Kidney (tissue), 14 donors: ENCODE data around the gene RHOT1. TPM values are rescaled to one million over a fixed set of nuclear protein-coding genes. Genes with fewer than 3 reads are reported as not detected.
"Not testable (repeated sequence)": the region's sequence is repeated elsewhere in the genome, so short reads cannot be mapped to it uniquely, and the experiment has no call there.

Experiments used
- DNase-seq, 5 donors: peaks; one replicate each; pipeline ENCODE4 v3.0.0-alpha.2; 2013 to 2020
- FAIRE-seq: peaks from 2 replicates; lab custom pipeline; 2012; peaks lifted over from hg19 to GRCh38; lab: Jason Lieb, UNC
- H3K27ac ChIP-seq, 2 donors: one replicate each; pipeline ENCODE4 v1.7.0; 2013; ENCODE audit warnings: low read depth in 2 of 2, low read length in 2 of 2, inconsistent platforms in 1 of 2
- H3K27me3 ChIP-seq: one replicate; pipeline ENCODE4 v1.7.1; 2013; ENCODE audit warnings: low read length, inconsistent platforms; ENCODE audit not compliant: control insufficient read depth, insufficient read depth
- H3K36me3 ChIP-seq, 3 donors: one replicate each; pipeline versions ENCODE4 v1.7.0 to v1.7.1; 2013; ENCODE audit warnings: low read length in 3 of 3, control low read depth in 1 of 3, inconsistent platforms in 1 of 3; ENCODE audit not compliant: insufficient read depth in 3 of 3, control insufficient read depth in 2 of 3
- H3K4me1 ChIP-seq, 3 donors: one replicate each; pipeline versions ENCODE4 v1.7.0 to v1.7.1; 2013; ENCODE audit warnings: low read length in 3 of 3, inconsistent platforms in 1 of 3, low read depth in 1 of 3; ENCODE audit not compliant: control insufficient read depth in 2 of 3, insufficient read depth in 2 of 3
- H3K4me3 ChIP-seq, 3 donors: one replicate each; pipeline versions ENCODE4 v1.7.0 to v1.8.1; 2013; ENCODE audit warnings: low read length in 3 of 3, control low read depth in 1 of 3, inconsistent platforms in 1 of 3
- H3K9ac ChIP-seq, 3 donors: one replicate each; pipeline versions ENCODE4 v1.7.0 to v1.7.1; 2013; ENCODE audit warnings: low read length in 3 of 3, control low read depth in 1 of 3, inconsistent platforms in 1 of 3
- H3K9me3 ChIP-seq, 3 donors: one replicate each; pipeline versions ENCODE4 v1.7.0 to v1.7.1; 2013; ENCODE audit warnings: low read length in 3 of 3, control low read depth in 1 of 3, inconsistent platforms in 1 of 3; ENCODE audit not compliant: control insufficient read depth in 2 of 3, insufficient read depth in 1 of 3
- CTCF ChIP-seq: IDR thresholded peaks from 3 replicates; pipeline ENCODE4 v1.5.1; 2012; ENCODE audit warnings: mild to moderate bottlenecking, moderate library complexity, borderline replicate concordance; ENCODE audit not compliant: insufficient read depth; ENCODE audit errors: extremely low read depth
- intact Hi-C: fragments of 100-400 bp; cut with DNase I; formaldehyde crosslinking; loops from one replicate; pipeline ENCODE4 v1.11.1; 2022
- polyA plus RNA-seq: library from polyadenylated mRNA; stranded (reverse); fragments of 350-450 nt; fragmentation: Illumina TruSeq; extraction: RNeasy Lipid Tissue Mini Kit (QIAGEN cat#74804); gene quantifications from one replicate; pipeline ENCODE4 v1.2.3, GENCODE V29; 2014; ENCODE audit warnings: low read depth, low replicate concordance; ENCODE audit not compliant: insufficient read depth
- total RNA-seq: library from RNA; stranded (reverse); fragmentation: NEBNext Ultra II Directional; extraction: Animal tissue kit (Norgen Biotek cat#: 25700); gene quantifications from one replicate; pipeline ENCODE4 v1.2.1, GENCODE V29; 2021
- donor health status: control.
- donor health status: control.
- donor health status: control.
- donor health status: control.
- donor health status: control.
- donor health status: DM: yes; HTN: yes; CAD: no.
- donor health status: Normal renal cell carcinoma (clear cell type).

The RHOT1 gene
- total and polyA plus RNA-seq, 2 donors from 2014 or later: 25.6 to 30.4 TPM

- DNase-seq: no peak
- no peaks in the 10 kb centered on the region for H3K9me3 ChIP-seq
- no peak for TF ChIP-seq CTCF
- no peak overlapping the region for H3K4me3 ChIP-seq
- intact Hi-C loops: no loop called here
- H3K27me3 ChIP-seq: no peaks in the 10 kb centered on the region
- H3K36me3 ChIP-seq: no peaks in the 10 kb centered on the region
- H3K4me1 ChIP-seq: peaks cover 0 to 5% (median 0%) of the 10 kb centered on the region in 3 donors
- no peak for FAIRE-seq
- H3K9ac ChIP-seq: no peak overlapping the region
- H3K27ac ChIP-seq: no peak overlapping the region
These were observed 27.8 kb upstream of the RHOT1 start for GRCh38 chr17:32114536-32114935.

- H3K36me3 ChIP-seq, DNase-seq, H3K4me1 ChIP-seq, H3K27me3 ChIP-seq, H3K9me3 ChIP-seq, FAIRE-seq, H3K9ac ChIP-seq, H3K4me3 ChIP-seq, H3K27ac ChIP-seq, intact Hi-C loops: not testable (repeated sequence)
These were observed 26.8 kb upstream of the RHOT1 start for GRCh38 chr17:32115546-32115945.

GRCh38 chr17:32116937-32117336 is 25.4 kb upstream of the RHOT1 start:
- intact Hi-C loops: no loop called here
- no peaks in the 10 kb centered on the region for H3K9me3 ChIP-seq
- H3K4me3 ChIP-seq: no peak overlapping the region
- no peaks in the 10 kb centered on the region for H3K27me3 ChIP-seq
- TF ChIP-seq CTCF: no peak
- no peaks in the 10 kb centered on the region for H3K4me1 ChIP-seq
- no peak overlapping the region for H3K27ac ChIP-seq
- H3K36me3 ChIP-seq: no peaks in the 10 kb centered on the region
- DNase-seq: no peak
- no peak for FAIRE-seq
- H3K9ac ChIP-seq: no peak overlapping the region

GRCh38 chr17:32117399-32117798 is 24.9 kb upstream of the RHOT1 start:
- FAIRE-seq: no peak

GRCh38 chr17:32118088-32118487 is 24.2 kb upstream of the RHOT1 start:
- H3K36me3 ChIP-seq, H3K9me3 ChIP-seq, intact Hi-C loops, H3K27ac ChIP-seq, H3K4me1 ChIP-seq, DNase-seq, H3K4me3 ChIP-seq, H3K9ac ChIP-seq, H3K27me3 ChIP-seq, FAIRE-seq: not testable (repeated sequence)

More at GRCh38 chr17:32117399-32117798, 24.9 kb upstream of the RHOT1 start:
- no peak overlapping the region for H3K27ac ChIP-seq
- no peak for TF ChIP-seq CTCF
- H3K4me3 ChIP-seq: no peak overlapping the region
- no peaks in the 10 kb centered on the region for H3K4me1 ChIP-seq
- DNase-seq: peak in 1 of 5 donors; percentile 5
- H3K27me3 ChIP-seq: no peaks in the 10 kb centered on the region
- H3K9ac ChIP-seq: no peak overlapping the region
- no peaks in the 10 kb centered on the region for H3K36me3 ChIP-seq
- intact Hi-C loops: no loop called here
- no peaks in the 10 kb centered on the region for H3K9me3 ChIP-seq
